ENCODE results near the gene MIER1.
A peak's percentile ranks its signal among the peaks of the same experiment; 100 is the strongest.
"Not testable (repeated sequence)": the region's sequence is repeated elsewhere in the genome, so short reads cannot be mapped to it uniquely, and the experiment has no call there.

MIER1 gene

GRCh38 chr1:66940981-66941380 lies 16.2 kb downstream of the MIER1 start:
- no peak for DNase-seq

GRCh38 chr1:66943361-66943969 lies 18.7 kb downstream of the MIER1 start:
- DNase-seq, result no peak

GRCh38 chr1:66944330-66945274 lies 19.8 kb downstream of the MIER1 start:
- no peak for DNase-seq

- DNase-seq, result no peak
Observed at GRCh38 chr1:66945316-66945715, 20.5 kb downstream of the MIER1 start.

- no peak for DNase-seq
Observed at GRCh38 chr1:66947267-66947666, 22.5 kb downstream of the MIER1 start.

- DNase-seq, result no peak
Observed at GRCh38 chr1:66951513-66951912, 26.7 kb downstream of the MIER1 start.

GRCh38 chr1:66954208-66954607 lies 29.4 kb downstream of the MIER1 start:
- DNase-seq, result no peak

GRCh38 chr1:66957938-66958337 lies 33.1 kb downstream of the MIER1 start:
- DNase-seq, result no peak

- DNase-seq, result not testable (repeated sequence)
Observed at GRCh38 chr1:66966188-66966873, 41.5 kb downstream of the MIER1 start.

- DNase-seq, result no peak
Observed at GRCh38 chr1:66968574-66968973, 43.8 kb downstream of the MIER1 start.

- no peak for DNase-seq
Observed at GRCh38 chr1:66978201-66978600, 53.4 kb downstream of the MIER1 start.

- DNase-seq, result not testable (repeated sequence)
Observed at GRCh38 chr1:66979621-66980020, 54.8 kb downstream of the MIER1 start.

- DNase-seq, result peak in 1 of 2 donors; percentile 8
Observed at GRCh38 chr1:66980745-66981367, 56.1 kb downstream of the MIER1 start.

- peak; percentile 59 to 79 for DNase-seq
Observed at GRCh38 chr1:66981679-66982078, 56.9 kb downstream of the MIER1 start.

GRCh38 chr1:66982561-66983260 lies 57.9 kb downstream of the MIER1 start:
- no peak for DNase-seq

GRCh38 chr1:66984491-66984890 lies 59.7 kb downstream of the MIER1 start:
- DNase-seq, result no peak

- no peak for DNase-seq
Observed at GRCh38 chr1:66985835-66986234, 61.0 kb downstream of the MIER1 start.

GRCh38 chr1:66993076-66993475 lies 68.3 kb downstream of the MIER1 start:
- DNase-seq, result no peak

GRCh38 chr1:66996018-66996682 lies 71.4 kb downstream of the MIER1 start:
- DNase-seq, result peak; percentile 65 to 69

GRCh38 chr1:66998972-66999371 lies 74.2 kb downstream of the MIER1 start:
- no peak for DNase-seq

- DNase-seq, result no peak
Observed at GRCh38 chr1:66999640-67000400, 75.0 kb downstream of the MIER1 start.

Data from CD4-positive, alpha-beta T cell treated with Interleukin-4 for 1 hour (primary cell).